K562 (cell line): ENCODE data around the gene SOCS3. TPM values are rescaled to one million over a fixed set of nuclear protein-coding genes. Genes with fewer than 3 reads are reported as not detected.
A peak's percentile ranks its signal among the peaks of the same experiment; 100 is the strongest.

Experiments used
- ELF2 ChIP-seq: fragments of 250-450 bp; sonication (Bioruptor Pico); IDR thresholded peaks from 2 replicates; pipeline ENCODE4 v1.5.0; 2021; ENCODE audit warnings: mild to moderate bottlenecking
- NR4A1 ChIP-seq, 2 experiments: fragments of 250-450 bp in 1 of 2; fragments of 450-650 bp in 1 of 2; sonication (Bioruptor Pico) in 1 of 2; IDR thresholded peaks; 2 replicates each; pipeline versions ENCODE4 v1.4.0 to v1.6.1; 2016 to 2020; ENCODE audit warnings: mild to moderate bottlenecking in 2 of 2, missing compliant biosample characterization in 1 of 2, missing genetic modification characterization in 1 of 2, moderate library complexity in 1 of 2
- PHTF2 ChIP-seq: fragments of 250-450 bp; sonication (Bioruptor Pico); IDR thresholded peaks from 2 replicates; pipeline ENCODE4 v1.5.0; 2021; ENCODE audit warnings: mild to moderate bottlenecking
- SMC3 ChIP-seq: conservative IDR thresholded peaks from 2 replicates; pipeline ENCODE4 v1.6.1; 2011; ENCODE audit warnings: low read depth, low read length, improper control_type of control experiment; ENCODE audit not compliant: insufficient read depth
- ZC3H11A ChIP-seq: IDR thresholded peaks from 2 replicates; pipeline ENCODE4 v1.6.1; 2012; ENCODE audit warnings: low read depth, low read length, improper control_type of control experiment
- ZNF717 ChIP-seq: fragments of 250-450 bp; sonication (Bioruptor Pico); IDR thresholded peaks from 2 replicates; pipeline ENCODE4 v1.5.0; 2021
- ZNF764 ChIP-seq: fragments of 250-450 bp; sonication (Bioruptor Pico); IDR thresholded peaks from 2 replicates; pipeline ENCODE4 v1.4.0; 2020; ENCODE audit warnings: low read depth, mild to moderate bottlenecking, moderate library complexity
- polyA plus RNA-seq, 8 experiments: library from polyadenylated mRNA; depleted of rRNA in 4 of 8; stranded (reverse) in 5 of 8; unstranded in 3 of 8; fragments of >200 nt; fragmentation: Nextera tagmentation in 2 of 8; fragmentation: Illumina TruSeq in 1 of 8; extraction: Ambion mirVana in 2 of 8; extraction: Trizol in 1 of 8; gene quantifications; 2 replicates each; pipeline versions ENCODE4 v1.2.1 to v1.2.3, GENCODE V29; 2011 to 2014; ENCODE audit warnings: inconsistent platforms in 1 of 8, missing spikeins in 1 of 8
- total RNA-seq, 7 experiments: library from RNA; depleted of rRNA in 6 of 7; stranded (reverse); fragments of >200 nt in 6 of 7; fragmentation: Illumina TruSeq in 2 of 7; extraction: Trizol in 2 of 7; gene quantifications; 2 replicates each; pipeline versions ENCODE4 v1.2.1 to v1.2.3, GENCODE V29; 2011 to 2021; ENCODE audit warnings: low replicate concordance in 1 of 7
- TF ChIP-seq, protein P1 (sequence below), 2 experiments: fragments of 450-650 bp; IDR thresholded peaks; 2 replicates each; pipeline ENCODE4 v1.6.1; 2018; ENCODE audit warnings: mild to moderate bottlenecking in 2 of 2, low read depth in 1 of 2; ENCODE audit not compliant: partially characterized antibody in 2 of 2
- TF ChIP-seq, protein P2 (sequence below): fragments of 450-650 bp; formaldehyde crosslinking; IDR thresholded peaks from 2 replicates; pipeline ENCODE4 v1.4.0; 2020; ENCODE audit warnings: mild to moderate bottlenecking, moderate library complexity
- TF ChIP-seq, protein P3 (sequence below): fragments of 450-650 bp; IDR thresholded peaks from one replicate; pipeline ENCODE4 v1.6.1; 2018; ENCODE audit warnings: mild to moderate bottlenecking, moderate library complexity; ENCODE audit not compliant: partially characterized antibody
- TF ChIP-seq, protein P4 (sequence below): fragments of 450-650 bp; IDR thresholded peaks from 2 replicates; pipeline ENCODE4 v1.7.1; 2018; ENCODE audit warnings: mild to moderate bottlenecking, low read depth; ENCODE audit not compliant: partially characterized antibody
- TF ChIP-seq, protein P5 (sequence below), 2 experiments: IDR thresholded peaks in 1 of 2; conservative IDR thresholded peaks in 1 of 2; 2 replicates each; pipeline ENCODE4 v1.6.1; 2016; ENCODE audit warnings: low read depth in 2 of 2, mild to moderate bottlenecking in 1 of 2, missing compliant biosample characterization in 1 of 2, missing genetic modification characterization in 1 of 2, moderate library complexity in 1 of 2

Gene SOCS3
- total and polyA plus RNA-seq, 9 of the 15 experiments (the other 6 are each of a cell fraction or from before 2014, with no cell fraction given) = 0.56 to 38.9 (median 13.7) TPM

DNA sequence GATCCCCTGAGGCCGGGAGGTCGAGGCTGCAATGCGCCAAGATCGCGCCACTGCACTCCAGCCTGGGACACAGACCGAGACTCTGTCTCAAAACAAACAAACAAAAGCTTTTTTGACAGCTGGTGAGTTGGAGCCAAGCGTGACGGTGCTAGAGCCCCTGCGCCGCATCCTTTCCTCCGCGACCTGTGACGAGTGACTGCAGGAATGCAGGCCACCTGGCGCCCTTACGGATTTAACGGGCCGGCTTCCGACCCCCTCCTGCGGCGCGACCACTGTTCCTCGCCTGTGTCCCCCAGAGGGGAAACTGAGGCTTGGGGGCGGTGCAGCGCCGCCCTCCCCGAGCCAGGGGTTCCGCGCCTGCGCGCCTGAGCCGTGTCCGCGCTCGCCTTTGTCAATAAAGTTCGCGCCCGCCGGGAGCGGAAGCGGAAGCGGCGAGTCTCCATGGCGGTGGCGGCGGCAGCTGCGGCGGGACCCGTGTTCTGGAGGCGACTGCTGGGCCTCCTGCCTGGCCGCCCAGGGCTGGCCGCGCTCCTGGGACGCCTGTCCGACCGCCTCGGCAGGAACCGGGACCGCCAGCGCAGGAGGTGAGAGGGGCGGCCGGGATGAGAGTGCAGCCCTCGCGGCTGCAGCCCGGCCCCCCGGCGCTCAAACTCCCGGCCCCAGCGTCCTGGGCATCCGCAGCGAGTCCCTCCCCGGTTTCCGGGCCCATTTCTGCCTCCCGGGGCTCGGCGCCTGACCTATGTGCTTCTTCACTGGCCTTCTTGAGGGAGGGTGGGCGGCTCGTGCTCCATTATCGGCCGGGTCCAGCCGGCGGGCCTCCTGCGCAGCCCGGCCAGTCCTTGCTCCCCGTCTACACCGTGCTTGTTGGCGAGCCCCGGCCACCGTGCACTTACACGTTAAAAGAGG, 18.6 kb upstream of the SOCS3 start, which contains the start of gene PGS1 (continued):
- TF ChIP-seq, protein P1, sequence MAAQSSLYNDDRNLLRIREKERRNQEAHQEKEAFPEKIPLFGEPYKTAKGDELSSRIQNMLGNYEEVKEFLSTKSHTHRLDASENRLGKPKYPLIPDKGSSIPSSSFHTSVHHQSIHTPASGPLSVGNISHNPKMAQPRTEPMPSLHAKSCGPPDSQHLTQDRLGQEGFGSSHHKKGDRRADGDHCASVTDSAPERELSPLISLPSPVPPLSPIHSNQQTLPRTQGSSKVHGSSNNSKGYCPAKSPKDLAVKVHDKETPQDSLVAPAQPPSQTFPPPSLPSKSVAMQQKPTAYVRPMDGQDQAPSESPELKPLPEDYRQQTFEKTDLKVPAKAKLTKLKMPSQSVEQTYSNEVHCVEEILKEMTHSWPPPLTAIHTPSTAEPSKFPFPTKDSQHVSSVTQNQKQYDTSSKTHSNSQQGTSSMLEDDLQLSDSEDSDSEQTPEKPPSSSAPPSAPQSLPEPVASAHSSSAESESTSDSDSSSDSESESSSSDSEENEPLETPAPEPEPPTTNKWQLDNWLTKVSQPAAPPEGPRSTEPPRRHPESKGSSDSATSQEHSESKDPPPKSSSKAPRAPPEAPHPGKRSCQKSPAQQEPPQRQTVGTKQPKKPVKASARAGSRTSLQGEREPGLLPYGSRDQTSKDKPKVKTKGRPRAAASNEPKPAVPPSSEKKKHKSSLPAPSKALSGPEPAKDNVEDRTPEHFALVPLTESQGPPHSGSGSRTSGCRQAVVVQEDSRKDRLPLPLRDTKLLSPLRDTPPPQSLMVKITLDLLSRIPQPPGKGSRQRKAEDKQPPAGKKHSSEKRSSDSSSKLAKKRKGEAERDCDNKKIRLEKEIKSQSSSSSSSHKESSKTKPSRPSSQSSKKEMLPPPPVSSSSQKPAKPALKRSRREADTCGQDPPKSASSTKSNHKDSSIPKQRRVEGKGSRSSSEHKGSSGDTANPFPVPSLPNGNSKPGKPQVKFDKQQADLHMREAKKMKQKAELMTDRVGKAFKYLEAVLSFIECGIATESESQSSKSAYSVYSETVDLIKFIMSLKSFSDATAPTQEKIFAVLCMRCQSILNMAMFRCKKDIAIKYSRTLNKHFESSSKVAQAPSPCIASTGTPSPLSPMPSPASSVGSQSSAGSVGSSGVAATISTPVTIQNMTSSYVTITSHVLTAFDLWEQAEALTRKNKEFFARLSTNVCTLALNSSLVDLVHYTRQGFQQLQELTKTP (IDR thresholded peaks at IDR 0.05; ENCODE audit: low read depth in 1 of 2, partially characterized antibody in 2 of 2) = no peak
- TF ChIP-seq, protein P2, sequence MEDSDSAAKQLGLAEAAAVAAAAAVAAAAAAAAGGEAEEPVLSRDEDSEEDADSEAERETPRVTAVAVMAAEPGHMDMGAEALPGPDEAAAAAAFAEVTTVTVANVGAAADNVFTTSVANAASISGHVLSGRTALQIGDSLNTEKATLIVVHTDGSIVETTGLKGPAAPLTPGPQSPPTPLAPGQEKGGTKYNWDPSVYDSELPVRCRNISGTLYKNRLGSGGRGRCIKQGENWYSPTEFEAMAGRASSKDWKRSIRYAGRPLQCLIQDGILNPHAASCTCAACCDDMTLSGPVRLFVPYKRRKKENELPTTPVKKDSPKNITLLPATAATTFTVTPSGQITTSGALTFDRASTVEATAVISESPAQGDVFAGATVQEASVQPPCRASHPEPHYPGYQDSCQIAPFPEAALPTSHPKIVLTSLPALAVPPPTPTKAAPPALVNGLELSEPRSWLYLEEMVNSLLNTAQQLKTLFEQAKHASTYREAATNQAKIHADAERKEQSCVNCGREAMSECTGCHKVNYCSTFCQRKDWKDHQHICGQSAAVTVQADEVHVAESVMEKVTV (CRISPR knock-in tag) = no peak
- TF ChIP-seq ZNF717 (CRISPR knock-in tag) (no peak), PHTF2 (CRISPR knock-in tag) (no peak), SMC3 (no peak), NR4A1 (CRISPR knock-in tag; IDR thresholded peaks at IDR 0.05) (no peak), NR4A1 (tag; IDR thresholded peaks at IDR 0.05) (no peak), ZNF764 (CRISPR knock-in tag) (no peak), ZC3H11A (no peak), ELF2 (CRISPR knock-in tag) (peak; percentile 99)
- TF ChIP-seq, protein P3, sequence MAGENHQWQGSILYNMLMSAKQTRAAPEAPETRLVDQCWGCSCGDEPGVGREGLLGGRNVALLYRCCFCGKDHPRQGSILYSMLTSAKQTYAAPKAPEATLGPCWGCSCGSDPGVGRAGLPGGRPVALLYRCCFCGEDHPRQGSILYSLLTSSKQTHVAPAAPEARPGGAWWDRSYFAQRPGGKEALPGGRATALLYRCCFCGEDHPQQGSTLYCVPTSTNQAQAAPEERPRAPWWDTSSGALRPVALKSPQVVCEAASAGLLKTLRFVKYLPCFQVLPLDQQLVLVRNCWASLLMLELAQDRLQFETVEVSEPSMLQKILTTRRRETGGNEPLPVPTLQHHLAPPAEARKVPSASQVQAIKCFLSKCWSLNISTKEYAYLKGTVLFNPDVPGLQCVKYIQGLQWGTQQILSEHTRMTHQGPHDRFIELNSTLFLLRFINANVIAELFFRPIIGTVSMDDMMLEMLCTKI = no peak
- TF ChIP-seq, protein P4, sequence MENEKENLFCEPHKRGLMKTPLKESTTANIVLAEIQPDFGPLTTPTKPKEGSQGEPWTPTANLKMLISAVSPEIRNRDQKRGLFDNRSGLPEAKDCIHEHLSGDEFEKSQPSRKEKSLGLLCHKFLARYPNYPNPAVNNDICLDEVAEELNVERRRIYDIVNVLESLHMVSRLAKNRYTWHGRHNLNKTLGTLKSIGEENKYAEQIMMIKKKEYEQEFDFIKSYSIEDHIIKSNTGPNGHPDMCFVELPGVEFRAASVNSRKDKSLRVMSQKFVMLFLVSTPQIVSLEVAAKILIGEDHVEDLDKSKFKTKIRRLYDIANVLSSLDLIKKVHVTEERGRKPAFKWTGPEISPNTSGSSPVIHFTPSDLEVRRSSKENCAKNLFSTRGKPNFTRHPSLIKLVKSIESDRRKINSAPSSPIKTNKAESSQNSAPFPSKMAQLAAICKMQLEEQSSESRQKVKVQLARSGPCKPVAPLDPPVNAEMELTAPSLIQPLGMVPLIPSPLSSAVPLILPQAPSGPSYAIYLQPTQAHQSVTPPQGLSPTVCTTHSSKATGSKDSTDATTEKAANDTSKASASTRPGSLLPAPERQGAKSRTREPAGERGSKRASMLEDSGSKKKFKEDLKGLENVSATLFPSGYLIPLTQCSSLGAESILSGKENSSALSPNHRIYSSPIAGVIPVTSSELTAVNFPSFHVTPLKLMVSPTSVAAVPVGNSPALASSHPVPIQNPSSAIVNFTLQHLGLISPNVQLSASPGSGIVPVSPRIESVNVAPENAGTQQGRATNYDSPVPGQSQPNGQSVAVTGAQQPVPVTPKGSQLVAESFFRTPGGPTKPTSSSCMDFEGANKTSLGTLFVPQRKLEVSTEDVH = peak; percentile 97
- TF ChIP-seq, protein P5, sequence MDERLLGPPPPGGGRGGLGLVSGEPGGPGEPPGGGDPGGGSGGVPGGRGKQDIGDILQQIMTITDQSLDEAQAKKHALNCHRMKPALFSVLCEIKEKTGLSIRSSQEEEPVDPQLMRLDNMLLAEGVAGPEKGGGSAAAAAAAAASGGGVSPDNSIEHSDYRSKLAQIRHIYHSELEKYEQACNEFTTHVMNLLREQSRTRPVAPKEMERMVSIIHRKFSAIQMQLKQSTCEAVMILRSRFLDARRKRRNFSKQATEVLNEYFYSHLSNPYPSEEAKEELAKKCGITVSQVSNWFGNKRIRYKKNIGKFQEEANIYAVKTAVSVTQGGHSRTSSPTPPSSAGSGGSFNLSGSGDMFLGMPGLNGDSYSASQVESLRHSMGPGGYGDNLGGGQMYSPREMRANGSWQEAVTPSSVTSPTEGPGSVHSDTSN (CRISPR knock-in tag; IDR thresholded peaks at IDR 0.05; ENCODE audit: low read depth) = no peak
- TF ChIP-seq, protein P5 (tag; conservative IDR thresholded peaks at IDR 0.05; ENCODE audit: low read depth) = no peak
